Measurements from ENCODE around the gene PABPC1L. TPM values are rescaled to one million over a fixed set of nuclear protein-coding genes. Genes with fewer than 3 reads are reported as not detected.

Gene PABPC1L
- total RNA-seq, 2 donors from 2014 or later = 129 to 142 TPM

DNA sequence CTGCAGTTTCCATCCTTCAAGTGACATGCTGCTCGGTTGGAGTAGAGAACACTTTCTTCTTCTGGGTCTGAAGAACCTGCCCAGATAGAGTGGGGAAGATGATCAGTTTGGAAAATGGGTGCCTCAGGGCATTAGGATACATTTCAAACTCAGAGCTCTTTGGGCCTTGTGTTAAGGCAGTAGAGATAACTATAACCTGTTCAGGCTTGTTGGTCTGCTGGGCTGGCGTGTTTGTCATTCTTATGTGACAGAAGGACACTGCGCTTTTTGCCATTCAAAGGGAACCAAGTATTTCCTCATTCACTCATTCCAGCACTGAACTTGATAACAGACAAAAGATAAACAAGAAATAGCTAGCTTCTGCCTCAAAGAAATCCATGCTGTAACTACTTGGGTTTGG is 46.5 kb downstream of the PABPC1L start:
- Histone ChIP-seq H3K4me1 (ENCODE audit: control insufficient read depth, insufficient read depth, low read length) (peaks cover 15% of the 10 kb centered on the region), H3K9ac (ENCODE audit: extremely low read depth, low read length, poor library complexity, severe bottlenecking) (no peak overlapping the region), H3K36me3 (ENCODE audit: control insufficient read depth, insufficient read depth, low read length) (peaks cover 59% of the 10 kb centered on the region), H3K27ac (ENCODE audit: low read depth, low read length) (no peak overlapping the region), H3K27me3 (ENCODE audit: control insufficient read depth, insufficient read depth, low read length, poor library complexity, severe bottlenecking) (no peaks in the 10 kb centered on the region), H3K9me3 (ENCODE audit: control insufficient read depth, low read length) (no peaks in the 10 kb centered on the region), H3K4me3 (ENCODE audit: low read length) (no peak overlapping the region)
- peaks cover 46% of the 10 kb centered on the region for H3K4me1 Mint-ChIP-seq
- no peaks in the 10 kb centered on the region for H3K27me3 Mint-ChIP-seq (ENCODE audit: insufficient read depth)
- TF ChIP-seq, protein P1, sequence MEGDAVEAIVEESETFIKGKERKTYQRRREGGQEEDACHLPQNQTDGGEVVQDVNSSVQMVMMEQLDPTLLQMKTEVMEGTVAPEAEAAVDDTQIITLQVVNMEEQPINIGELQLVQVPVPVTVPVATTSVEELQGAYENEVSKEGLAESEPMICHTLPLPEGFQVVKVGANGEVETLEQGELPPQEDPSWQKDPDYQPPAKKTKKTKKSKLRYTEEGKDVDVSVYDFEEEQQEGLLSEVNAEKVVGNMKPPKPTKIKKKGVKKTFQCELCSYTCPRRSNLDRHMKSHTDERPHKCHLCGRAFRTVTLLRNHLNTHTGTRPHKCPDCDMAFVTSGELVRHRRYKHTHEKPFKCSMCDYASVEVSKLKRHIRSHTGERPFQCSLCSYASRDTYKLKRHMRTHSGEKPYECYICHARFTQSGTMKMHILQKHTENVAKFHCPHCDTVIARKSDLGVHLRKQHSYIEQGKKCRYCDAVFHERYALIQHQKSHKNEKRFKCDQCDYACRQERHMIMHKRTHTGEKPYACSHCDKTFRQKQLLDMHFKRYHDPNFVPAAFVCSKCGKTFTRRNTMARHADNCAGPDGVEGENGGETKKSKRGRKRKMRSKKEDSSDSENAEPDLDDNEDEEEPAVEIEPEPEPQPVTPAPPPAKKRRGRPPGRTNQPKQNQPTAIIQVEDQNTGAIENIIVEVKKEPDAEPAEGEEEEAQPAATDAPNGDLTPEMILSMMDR (conservative IDR thresholded peaks at IDR 0.05) = no peak
- no peak overlapping the region for H3K27ac Mint-ChIP-seq
- 95 to 96% methylated on average over 3 of the region's 3 CpGs for WGBS, 2 experiments (ENCODE audit: insufficient coverage in 1 of 2, insufficient read length in 1 of 2)
- H3K9me3 Mint-ChIP-seq = no peaks in the 10 kb centered on the region
- DNase-seq = no peak
- peaks cover 65% of the 10 kb centered on the region for H3K36me3 Mint-ChIP-seq (ENCODE audit: low read depth)
- no peak overlapping the region for H3K4me3 Mint-ChIP-seq

DNA sequence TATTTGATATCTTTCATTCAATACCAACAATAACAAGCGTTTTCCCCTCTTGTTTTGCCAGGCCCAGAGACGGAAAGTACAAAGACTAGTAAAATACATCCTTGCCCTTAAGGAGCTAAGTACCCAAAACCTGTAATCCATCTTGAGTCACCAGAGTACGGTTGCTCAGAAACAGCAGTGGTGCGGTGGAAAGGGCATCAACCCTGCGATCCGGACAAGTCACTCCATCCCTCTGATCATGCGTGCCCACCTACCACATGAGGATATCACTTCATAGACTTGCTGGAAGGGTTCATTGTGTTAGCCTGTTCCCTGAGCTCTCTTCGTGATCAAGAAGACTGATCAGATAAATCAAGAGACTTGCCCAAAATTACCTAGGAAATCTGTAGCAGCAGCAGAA is 48.4 kb downstream of the PABPC1L start:
- H3K9me3 ChIP-seq (ENCODE audit: control insufficient read depth, low read length) = no peaks in the 10 kb centered on the region

DNA sequence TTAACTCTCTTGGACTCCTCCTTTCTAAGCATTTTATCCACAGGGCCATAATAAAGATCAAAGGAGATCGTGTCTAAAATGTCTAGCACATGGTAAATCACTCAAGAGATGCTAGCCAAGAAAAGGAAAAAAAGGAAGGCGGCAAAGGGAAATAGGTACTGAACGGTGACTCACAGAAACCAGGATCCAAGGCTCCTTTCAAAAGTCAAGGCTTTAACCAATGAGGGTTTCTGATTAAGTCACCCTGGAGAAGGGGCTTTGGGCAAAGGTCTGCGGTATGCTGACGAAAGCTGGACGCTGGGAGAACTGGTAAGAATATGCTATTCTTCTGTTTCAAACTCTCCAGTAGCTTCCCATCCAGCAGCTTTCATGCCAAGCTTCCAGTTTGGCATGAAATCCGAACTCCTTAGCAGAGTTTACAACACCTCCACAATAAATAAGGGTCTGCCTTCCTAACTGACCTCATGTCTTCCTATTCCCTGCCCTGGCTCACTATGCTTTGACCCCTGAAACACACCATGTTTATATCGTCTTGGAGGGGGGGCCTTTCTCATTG is 49.3 kb downstream of the PABPC1L start:
- H3K9me3 Mint-ChIP-seq = peaks cover 1% of the 10 kb centered on the region
- TF ChIP-seq, protein P1 (conservative IDR thresholded peaks at IDR 0.05) = no peak
- WGBS, 2 experiments (ENCODE audit: insufficient coverage in 1 of 2, insufficient read length in 1 of 2) = 46 to 49% methylated on average over 7 to 8 of the region's 8 CpGs
- Histone ChIP-seq H3K4me3 (ENCODE audit: low read length) (peak overlapping the region; percentile 80), H3K27me3 (ENCODE audit: control insufficient read depth, insufficient read depth, low read length, poor library complexity, severe bottlenecking) (peaks cover 16% of the 10 kb centered on the region), H3K9me3 (ENCODE audit: control insufficient read depth, low read length) (no peaks in the 10 kb centered on the region), H3K36me3 (ENCODE audit: control insufficient read depth, insufficient read depth, low read length) (peaks cover 31% of the 10 kb centered on the region), H3K27ac (ENCODE audit: low read depth, low read length) (no peak overlapping the region), H3K4me1 (ENCODE audit: control insufficient read depth, insufficient read depth, low read length) (peaks cover 11% of the 10 kb centered on the region), H3K9ac (ENCODE audit: extremely low read depth, low read length, poor library complexity, severe bottlenecking) (peak overlapping the region; percentile 71)
- H3K36me3 Mint-ChIP-seq (ENCODE audit: low read depth) = peaks cover 37% of the 10 kb centered on the region
- H3K27ac Mint-ChIP-seq = peak overlapping the region; percentile 95
- H3K27me3 Mint-ChIP-seq (ENCODE audit: insufficient read depth) = peaks cover 17% of the 10 kb centered on the region
- DNase-seq = no peak
- peak overlapping the region; percentile 80 for H3K4me3 Mint-ChIP-seq
- H3K4me1 Mint-ChIP-seq = peaks cover 51% of the 10 kb centered on the region

More for the DNA sequence above, 48.4 kb downstream of the PABPC1L start:
- peaks cover 7% of the 10 kb centered on the region for H3K27me3 ChIP-seq (ENCODE audit: control insufficient read depth, insufficient read depth, low read length, poor library complexity, severe bottlenecking)
- peaks cover 15% of the 10 kb centered on the region for H3K4me1 ChIP-seq (ENCODE audit: control insufficient read depth, insufficient read depth, low read length)
- peaks cover 46% of the 10 kb centered on the region for H3K36me3 Mint-ChIP-seq (ENCODE audit: low read depth)
- H3K4me1 Mint-ChIP-seq = peaks cover 56% of the 10 kb centered on the region
- TF ChIP-seq, protein P1 (conservative IDR thresholded peaks at IDR 0.05) = no peak
- no peak for DNase-seq
- H3K36me3 ChIP-seq (ENCODE audit: control insufficient read depth, insufficient read depth, low read length) = peaks cover 40% of the 10 kb centered on the region
- peak overlapping the region; percentile 80 for H3K4me3 Mint-ChIP-seq
- H3K27ac Mint-ChIP-seq = no peak overlapping the region
- H3K9ac ChIP-seq (ENCODE audit: extremely low read depth, low read length, poor library complexity, severe bottlenecking) = no peak overlapping the region
- H3K27ac ChIP-seq (ENCODE audit: low read depth, low read length) = no peak overlapping the region
- H3K27me3 Mint-ChIP-seq (ENCODE audit: insufficient read depth) = peaks cover 10% of the 10 kb centered on the region
- peaks cover 1% of the 10 kb centered on the region for H3K9me3 Mint-ChIP-seq
- H3K4me3 ChIP-seq (ENCODE audit: low read length) = peak overlapping the region; percentile 80
- 97 to 99% methylated on average over 7 to 8 of the region's 8 CpGs for WGBS, 2 experiments (ENCODE audit: insufficient coverage in 1 of 2, insufficient read length in 1 of 2)
